Testis (tissue), 3 donors: ENCODE data around the gene LRRIQ1. TPM values are rescaled to one million over a fixed set of nuclear protein-coding genes. Genes with fewer than 3 reads are reported as not detected.

ENCODE experiments used
- DNase-seq: peaks from one replicate; pipeline ENCODE4 v3.0.0-alpha.2; 2019
- H3K27ac ChIP-seq, 2 donors: fragments of 200-600 bp; sonication (generic); one replicate each; pipeline ENCODE4 v1.5.1; 2019
- H3K27me3 ChIP-seq: fragments of 200-600 bp; sonication (generic); one replicate; pipeline ENCODE4 v1.5.1; 2019
- H3K36me3 ChIP-seq: fragments of 200-600 bp; sonication (generic); one replicate; pipeline ENCODE4 v1.5.1; 2017; ENCODE audit warnings: low read depth; ENCODE audit errors: missing control alignments
- H3K4me1 ChIP-seq: fragments of 200-600 bp; sonication (generic); one replicate; pipeline ENCODE4 v1.5.1; 2019
- H3K4me3 ChIP-seq, 2 donors: fragments of 200-600 bp; sonication (generic); one replicate each; pipeline ENCODE4 v1.5.1; 2017 to 2019
- H3K9me3 ChIP-seq: fragments of 200-600 bp; sonication (generic); one replicate; pipeline ENCODE4 v1.5.1; 2017
- CTCF ChIP-seq, 3 experiments: fragments of 450-650 bp in 2 of 3; fragments of 200-600 bp in 1 of 3; sonication (generic) in 1 of 3; IDR thresholded peaks; one replicate each; pipeline ENCODE4 v1.5.1; 2016 to 2019; ENCODE audit warnings: antibody characterized with exemption in 3 of 3, mild to moderate bottlenecking in 2 of 3, moderate library complexity in 1 of 3
- POLR2A ChIP-seq: fragments of 450-650 bp; IDR thresholded peaks from one replicate; pipeline ENCODE4 v1.6.1; 2017; ENCODE audit warnings: antibody characterized with exemption, mild to moderate bottlenecking, moderate library complexity
- WGBS, 2 donors: methylation state at CpG; one replicate each; pipeline ENCODE4 v1.1.5; 2018; 5-methylcytosine and 5-hydroxymethylcytosine counted together
- intact Hi-C: fragments of 100-400 bp; cut with DNase I; formaldehyde crosslinking; loops from one replicate; pipeline ENCODE4 v1.15.1; 2023; ENCODE audit warnings: low total_unique reads
- polyA plus RNA-seq: library from polyadenylated mRNA; stranded (reverse); fragments of 350-450 nt; fragmentation: Illumina TruSeq; extraction: RNeasy Lipid Tissue Mini Kit (QIAGEN cat#74804); gene quantifications from one replicate; pipeline ENCODE4 v1.2.3, GENCODE V29; 2014; ENCODE audit warnings: low read depth, low replicate concordance; ENCODE audit not compliant: insufficient read depth
- total RNA-seq, 2 donors: library from RNA; depleted of rRNA; stranded (reverse); fragments of >200 nt; gene quantifications; one replicate each; pipeline ENCODE4 v1.2.3, GENCODE V29; 2016

LRRIQ1 gene
- total and polyA plus RNA-seq, 3 donors from 2014 or later: 9.6 to 29.0 (median 13.2) TPM

- no peaks in the 10 kb centered on the region for H3K4me1 ChIP-seq
- no peaks in the 10 kb centered on the region for H3K27me3 ChIP-seq
- no peak overlapping the region for H3K27ac ChIP-seq
- intact Hi-C loops: no loop called here
- no peaks in the 10 kb centered on the region for H3K9me3 ChIP-seq
- H3K4me3 ChIP-seq: no peak overlapping the region
- H3K36me3 ChIP-seq: no peaks in the 10 kb centered on the region
- TF ChIP-seq POLR2A (no peak), CTCF (IDR thresholded peaks at IDR 0.05) (no peak)
- no peak for DNase-seq
These were observed 18.5 kb upstream of the LRRIQ1 start for GRCh38 chr12:85017618-85018017.

GRCh38 chr12:85018098-85018497, 18.1 kb upstream of the LRRIQ1 start:
- intact Hi-C loops: no loop called here
- no peaks in the 10 kb centered on the region for H3K9me3 ChIP-seq
- no peaks in the 10 kb centered on the region for H3K4me1 ChIP-seq
- TF ChIP-seq CTCF (IDR thresholded peaks at IDR 0.05) (no peak), POLR2A (no peak)
- WGBS, 2 donors: 84 to 90% methylated on average over 2 of the region's 2 CpGs
- H3K4me3 ChIP-seq: no peak overlapping the region
- no peaks in the 10 kb centered on the region for H3K36me3 ChIP-seq
- H3K27me3 ChIP-seq: no peaks in the 10 kb centered on the region
- DNase-seq: no peak
- H3K27ac ChIP-seq: no peak overlapping the region

- Histone ChIP-seq H3K4me3 (no peak overlapping the region), H3K27ac (no peak overlapping the region), H3K27me3 (no peaks in the 10 kb centered on the region), H3K36me3 (no peaks in the 10 kb centered on the region), H3K4me1 (no peaks in the 10 kb centered on the region), H3K9me3 (no peaks in the 10 kb centered on the region)
- intact Hi-C loops: loop anchor here (10.0 kb wide), 1 partner anchor 155 kb away; no protein-coding TSS in a partner anchor
- TF ChIP-seq POLR2A: no peak
- TF ChIP-seq CTCF (IDR thresholded peaks at IDR 0.05): peak in 2 of 3 experiments; percentile 36 to 63
- no peak for DNase-seq
These were observed 6.7 kb upstream of the LRRIQ1 start for GRCh38 chr12:85029456-85029855.

GRCh38 chr12:85036733-85037132, 582 bp downstream of the LRRIQ1 start:
- H3K27ac ChIP-seq: no peak overlapping the region
- H3K4me1 ChIP-seq: no peaks in the 10 kb centered on the region
- TF ChIP-seq POLR2A: no peak
- TF ChIP-seq CTCF (IDR thresholded peaks at IDR 0.05): no peak
- H3K27me3 ChIP-seq: no peaks in the 10 kb centered on the region
- DNase-seq: no peak
- peak overlapping the region; percentile 60 for H3K4me3 ChIP-seq
- no peaks in the 10 kb centered on the region for H3K9me3 ChIP-seq
- intact Hi-C loops: no loop called here
- no peaks in the 10 kb centered on the region for H3K36me3 ChIP-seq
- 11 to 15% methylated on average over 3 of the region's 3 CpGs for WGBS, 2 donors

- no peak for TF ChIP-seq POLR2A
- TF ChIP-seq CTCF (IDR thresholded peaks at IDR 0.05): no peak
- WGBS, 2 donors: 43 to 61% methylated on average over 1 of the region's 1 CpG
- no peak for DNase-seq
- H3K27me3 ChIP-seq: no peaks in the 10 kb centered on the region
- no peak overlapping the region for H3K27ac ChIP-seq
- no peak overlapping the region for H3K4me3 ChIP-seq
- H3K9me3 ChIP-seq: no peaks in the 10 kb centered on the region
- no peaks in the 10 kb centered on the region for H3K4me1 ChIP-seq
- intact Hi-C loops: no loop called here
- H3K36me3 ChIP-seq: no peaks in the 10 kb centered on the region
These were observed 5.2 kb downstream of the LRRIQ1 start for GRCh38 chr12:85041395-85041794.
